Peyer's patch (tissue), 4 donors: ENCODE measurements around the gene FNBP1.

Experiments
- POLR2A ChIP-seq, 2 donors: fragments of 450-650 bp; IDR thresholded peaks; one replicate each; pipeline ENCODE4 v1.5.1; 2017; ENCODE audit warnings: antibody characterized with exemption in 2 of 2, mild to moderate bottlenecking in 2 of 2, moderate library complexity in 2 of 2
- TF ChIP-seq, protein P1 (sequence below), 6 experiments: fragments of 450-650 bp in 4 of 6; fragments of 200-600 bp in 2 of 6; sonication (generic) in 1 of 6; IDR thresholded peaks; one replicate each; pipeline ENCODE4 v1.5.1; 2017 to 2019; ENCODE audit warnings: antibody characterized with exemption in 6 of 6, mild to moderate bottlenecking in 3 of 6, moderate library complexity in 1 of 6

DNA sequence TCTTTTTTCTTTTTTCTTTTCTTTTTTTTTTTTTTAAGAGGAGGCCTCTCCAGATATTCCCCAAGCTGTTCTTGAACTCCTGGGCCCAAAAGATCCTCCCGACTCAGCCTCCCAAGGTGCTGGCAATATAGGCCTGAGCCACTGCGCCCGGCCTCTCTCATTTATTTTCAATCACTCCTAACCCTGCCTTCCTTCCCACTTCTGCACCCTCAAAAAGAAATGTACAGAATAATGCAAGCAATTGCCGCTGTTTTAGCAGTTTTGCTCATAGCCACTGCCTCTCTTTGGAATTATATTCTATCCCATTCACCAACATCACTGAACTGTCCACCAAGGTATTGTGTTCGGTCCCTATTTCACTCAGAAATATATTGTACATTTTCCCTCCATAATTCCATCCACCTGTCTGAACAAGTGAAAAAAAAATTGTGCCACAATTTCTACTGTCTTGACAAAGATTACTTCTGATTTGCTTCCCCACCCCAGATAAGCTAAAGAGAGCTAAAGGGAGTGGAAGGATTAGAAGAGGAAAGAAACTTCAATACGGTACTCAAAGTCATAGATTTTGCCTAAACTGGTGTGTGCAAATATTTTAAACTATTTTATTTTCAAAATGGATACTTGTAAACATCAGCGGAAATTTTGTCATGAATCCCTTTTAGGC is 1.9 kb downstream of the FNBP1 start:
- TF ChIP-seq, protein P1, sequence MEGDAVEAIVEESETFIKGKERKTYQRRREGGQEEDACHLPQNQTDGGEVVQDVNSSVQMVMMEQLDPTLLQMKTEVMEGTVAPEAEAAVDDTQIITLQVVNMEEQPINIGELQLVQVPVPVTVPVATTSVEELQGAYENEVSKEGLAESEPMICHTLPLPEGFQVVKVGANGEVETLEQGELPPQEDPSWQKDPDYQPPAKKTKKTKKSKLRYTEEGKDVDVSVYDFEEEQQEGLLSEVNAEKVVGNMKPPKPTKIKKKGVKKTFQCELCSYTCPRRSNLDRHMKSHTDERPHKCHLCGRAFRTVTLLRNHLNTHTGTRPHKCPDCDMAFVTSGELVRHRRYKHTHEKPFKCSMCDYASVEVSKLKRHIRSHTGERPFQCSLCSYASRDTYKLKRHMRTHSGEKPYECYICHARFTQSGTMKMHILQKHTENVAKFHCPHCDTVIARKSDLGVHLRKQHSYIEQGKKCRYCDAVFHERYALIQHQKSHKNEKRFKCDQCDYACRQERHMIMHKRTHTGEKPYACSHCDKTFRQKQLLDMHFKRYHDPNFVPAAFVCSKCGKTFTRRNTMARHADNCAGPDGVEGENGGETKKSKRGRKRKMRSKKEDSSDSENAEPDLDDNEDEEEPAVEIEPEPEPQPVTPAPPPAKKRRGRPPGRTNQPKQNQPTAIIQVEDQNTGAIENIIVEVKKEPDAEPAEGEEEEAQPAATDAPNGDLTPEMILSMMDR (IDR thresholded peaks at IDR 0.05): no peak
- no peak for TF ChIP-seq POLR2A (IDR thresholded peaks at IDR 0.05)
